GM15510 (cell line): ENCODE measurements around the gene PAX5.

Experiments used
- POLR2A ChIP-seq: IDR thresholded peaks from 3 replicates; pipeline ENCODE4 v1.6.1; 2011; ENCODE audit warnings: borderline replicate concordance; ENCODE audit not compliant: insufficient read length; ENCODE audit errors: extremely low read depth

PAX5 gene

DNA sequence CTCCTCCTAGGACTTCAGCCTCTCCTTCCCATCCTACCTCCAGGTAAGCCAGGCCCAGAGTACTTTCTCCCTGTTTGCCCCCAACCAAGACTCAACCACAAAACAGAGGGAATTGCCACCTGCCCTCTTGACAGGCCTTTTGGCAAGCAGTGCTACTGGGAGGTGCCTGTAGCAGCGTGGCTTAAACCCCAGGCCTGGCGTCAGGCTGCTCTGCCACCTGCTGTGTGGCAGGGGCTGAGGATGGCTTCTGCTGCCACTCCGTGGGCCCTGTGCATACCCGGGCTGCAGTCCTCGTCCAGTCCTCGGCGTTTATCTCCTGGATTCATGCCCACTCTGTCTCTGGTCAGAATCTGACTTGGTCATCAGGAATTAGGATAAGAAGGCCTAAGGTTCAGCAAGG, 163.1 kb downstream of the PAX5 start:
- TF ChIP-seq POLR2A: no peak

DNA sequence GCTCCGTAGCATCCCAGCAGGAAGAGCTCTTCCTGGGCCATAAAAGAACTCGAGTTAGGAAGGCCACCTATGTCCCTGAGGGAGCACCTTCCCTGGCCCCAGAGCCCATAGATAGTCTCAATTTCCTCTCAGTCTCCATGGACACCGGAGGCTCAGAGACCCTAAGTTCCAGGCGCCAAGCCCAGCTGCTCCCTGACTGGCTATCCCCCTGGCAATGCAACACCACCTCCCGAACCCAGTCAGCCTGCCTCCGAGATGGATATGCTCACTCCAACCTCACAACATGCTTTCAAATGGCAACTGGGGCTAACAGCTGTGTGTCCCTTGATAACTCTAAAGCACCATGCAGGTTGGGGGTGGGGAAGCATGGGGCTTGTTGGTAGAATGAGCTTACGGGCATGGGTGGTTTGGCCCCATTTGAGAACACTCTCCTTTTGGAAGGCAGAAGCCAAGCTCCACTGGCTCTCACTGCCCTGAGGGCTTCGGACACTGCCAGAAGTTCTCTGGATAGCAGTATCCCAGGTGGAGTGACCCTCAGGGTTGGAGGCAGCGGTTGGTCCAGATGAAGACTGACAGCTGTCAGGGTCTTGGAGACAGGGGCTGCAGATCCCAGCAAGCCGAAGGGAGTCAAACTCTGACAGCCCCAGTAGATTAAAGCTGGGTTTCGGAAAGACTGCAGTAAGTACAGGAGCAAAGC, 165.3 kb downstream of the PAX5 start:
- TF ChIP-seq POLR2A: no peak

DNA sequence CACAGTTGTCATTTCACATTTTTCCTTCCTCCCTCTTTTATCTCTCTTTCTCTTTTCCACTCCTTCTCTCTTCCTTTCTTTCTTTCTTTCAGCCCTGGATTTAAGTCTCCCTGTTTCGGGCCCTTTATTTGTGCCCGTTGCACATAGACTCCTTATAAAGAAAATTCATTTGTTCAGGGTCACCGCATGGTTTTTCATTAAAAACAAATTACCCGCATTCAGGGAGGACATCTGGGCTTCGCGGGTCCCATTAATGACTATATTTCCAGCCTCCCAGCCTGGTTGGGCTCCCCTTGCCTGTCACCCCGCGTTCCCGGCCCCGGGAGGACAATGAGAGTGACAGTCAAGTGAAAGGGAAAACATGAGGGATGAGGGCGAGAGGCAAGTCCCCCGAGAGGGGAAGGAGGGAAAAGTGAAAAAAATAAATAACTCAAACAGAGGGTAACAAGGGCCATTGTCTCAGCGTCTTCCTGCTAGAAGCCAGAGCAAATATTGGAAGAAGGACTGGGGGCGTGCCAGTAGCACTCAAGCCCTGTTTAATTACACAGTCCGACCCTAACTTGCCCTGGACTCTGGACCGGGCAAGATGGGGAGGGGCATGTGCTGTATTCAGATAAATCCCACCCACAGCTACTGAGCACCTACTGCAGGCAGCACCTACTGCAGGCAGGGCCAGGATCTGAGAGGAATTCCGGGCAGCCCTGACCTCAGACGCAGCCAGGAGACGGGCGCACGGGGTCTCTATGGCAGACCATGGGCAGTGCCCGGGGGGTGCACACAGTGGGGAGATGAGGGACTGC, 166.2 kb downstream of the PAX5 start:
- TF ChIP-seq POLR2A: no peak

DNA sequence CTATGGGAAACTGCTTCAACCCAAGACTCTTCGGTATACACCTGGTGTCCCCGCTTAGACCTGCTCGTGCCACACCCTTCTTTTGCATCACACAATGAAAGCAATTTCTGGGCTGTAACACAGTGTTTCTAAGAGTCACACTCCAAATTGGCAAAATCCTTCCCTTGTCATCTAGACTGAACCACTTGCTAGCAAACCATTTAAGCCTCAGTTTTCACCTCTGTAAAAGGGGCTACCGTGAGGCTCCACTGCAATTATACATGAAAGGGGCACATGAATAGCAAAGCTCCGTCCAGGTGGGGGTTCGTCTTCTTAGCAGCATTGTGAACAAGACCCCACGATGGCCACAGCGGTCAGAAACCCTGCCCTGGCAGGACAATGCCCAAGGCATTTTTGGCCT, 166.8 kb downstream of the PAX5 start:
- no peak for TF ChIP-seq POLR2A

DNA sequence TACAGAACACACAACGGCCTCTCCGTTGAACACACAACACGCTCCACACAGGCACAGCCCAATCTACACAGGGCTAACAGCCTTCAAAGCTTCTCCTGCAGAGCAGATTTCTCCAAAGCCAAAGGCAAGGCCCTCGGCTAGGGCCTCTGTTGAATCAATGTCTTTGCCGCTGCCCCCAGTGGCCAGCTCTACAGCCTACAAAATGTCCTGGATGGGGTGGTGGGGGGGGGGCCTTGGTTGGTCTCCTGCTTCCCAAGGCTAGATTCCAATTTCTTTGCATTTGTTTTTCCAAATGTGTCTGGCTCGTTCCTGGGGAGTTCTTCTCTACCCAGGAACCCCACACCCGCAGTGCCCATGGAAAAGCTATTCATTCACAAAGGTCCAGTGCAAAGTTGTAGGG, 167.2 kb downstream of the PAX5 start:
- no peak for TF ChIP-seq POLR2A

DNA sequence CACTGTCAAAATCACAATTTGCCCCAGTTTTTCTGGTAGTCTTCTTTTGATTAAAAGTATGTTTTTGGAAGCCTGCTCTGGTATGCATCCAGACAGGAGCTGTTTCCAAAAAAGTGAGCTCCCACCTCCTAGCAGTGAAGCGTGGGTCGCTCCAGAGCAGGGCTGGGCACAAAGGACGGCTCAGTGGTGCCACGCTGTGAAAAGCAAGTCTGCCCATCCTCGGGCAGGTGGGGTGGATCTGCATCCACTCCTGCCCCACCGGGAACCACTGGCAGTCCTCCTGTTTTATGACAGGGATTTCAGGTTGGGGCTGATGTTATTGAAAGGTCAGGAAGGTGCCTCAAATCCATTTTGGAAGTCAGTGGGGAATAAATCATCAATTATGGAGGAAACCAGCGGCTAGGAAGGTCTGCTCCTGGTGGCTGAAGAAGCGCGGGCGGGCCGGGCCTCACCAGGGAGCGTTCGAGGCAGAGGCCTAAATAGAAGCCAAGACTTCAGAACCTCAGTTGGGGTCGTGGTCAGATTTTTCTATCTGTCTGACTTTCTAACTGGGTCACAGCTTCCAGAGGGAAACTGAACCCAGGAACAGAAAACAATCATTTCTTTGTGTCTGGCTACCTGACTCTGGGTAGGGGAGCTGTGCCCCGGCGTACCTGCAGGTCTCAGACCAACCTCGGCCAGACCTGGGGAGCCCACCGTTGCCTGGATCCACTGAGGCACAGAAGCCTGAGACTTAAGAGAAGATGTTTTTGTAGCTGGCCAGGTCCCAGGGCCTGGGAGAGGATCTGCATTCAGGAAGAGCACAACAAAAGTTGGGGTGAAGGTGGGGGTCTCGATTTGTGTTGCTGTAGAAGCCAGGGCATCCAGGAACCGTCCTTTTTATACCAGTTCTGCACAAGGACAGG, 168.1 kb downstream of the PAX5 start:
- no peak for TF ChIP-seq POLR2A

DNA sequence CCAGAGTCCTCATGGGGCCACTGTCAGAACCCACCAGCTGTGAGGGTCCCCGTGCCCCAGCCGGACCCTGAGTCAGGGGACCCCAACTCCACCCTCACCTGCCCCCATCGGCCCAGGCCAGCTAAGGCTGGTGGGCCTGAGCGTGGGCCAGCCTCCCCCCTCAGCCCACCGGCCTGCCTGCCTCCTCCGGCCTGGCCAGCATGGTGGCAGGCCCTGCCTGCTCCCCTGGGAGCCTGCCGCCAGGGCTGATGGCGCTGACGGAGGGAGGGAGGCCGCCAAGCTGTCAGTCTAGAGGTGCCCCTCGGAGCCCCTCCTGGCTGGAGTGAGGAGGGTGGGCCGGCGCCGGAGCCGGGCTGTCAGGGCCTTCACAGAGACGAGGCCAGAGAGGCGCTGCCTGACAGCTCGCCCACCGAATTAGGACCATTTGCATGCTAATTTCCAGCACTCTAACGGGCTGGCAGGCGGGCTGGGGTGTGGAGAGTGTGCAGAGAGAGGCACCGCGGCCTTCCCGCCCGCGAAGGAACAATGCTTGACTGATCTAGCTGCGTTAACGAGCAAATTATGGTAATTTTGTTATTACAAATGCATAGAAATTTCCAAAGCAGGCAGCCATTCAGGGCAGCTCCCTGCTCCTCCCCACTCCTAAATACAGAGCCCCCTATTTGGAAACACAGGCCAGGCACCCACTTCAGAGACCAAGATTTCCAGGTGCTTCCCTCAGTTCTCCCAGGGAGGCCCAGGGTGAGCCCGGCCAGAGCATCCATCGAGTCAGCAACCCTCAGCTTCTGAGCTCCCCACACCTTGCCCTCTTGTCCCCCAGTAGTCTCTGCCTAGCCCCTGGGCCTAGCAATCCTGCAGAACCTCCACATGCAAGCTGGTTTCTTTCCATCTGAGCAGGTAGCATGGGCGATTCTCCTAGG, 169.3 kb downstream of the PAX5 start:
- no peak for TF ChIP-seq POLR2A

DNA sequence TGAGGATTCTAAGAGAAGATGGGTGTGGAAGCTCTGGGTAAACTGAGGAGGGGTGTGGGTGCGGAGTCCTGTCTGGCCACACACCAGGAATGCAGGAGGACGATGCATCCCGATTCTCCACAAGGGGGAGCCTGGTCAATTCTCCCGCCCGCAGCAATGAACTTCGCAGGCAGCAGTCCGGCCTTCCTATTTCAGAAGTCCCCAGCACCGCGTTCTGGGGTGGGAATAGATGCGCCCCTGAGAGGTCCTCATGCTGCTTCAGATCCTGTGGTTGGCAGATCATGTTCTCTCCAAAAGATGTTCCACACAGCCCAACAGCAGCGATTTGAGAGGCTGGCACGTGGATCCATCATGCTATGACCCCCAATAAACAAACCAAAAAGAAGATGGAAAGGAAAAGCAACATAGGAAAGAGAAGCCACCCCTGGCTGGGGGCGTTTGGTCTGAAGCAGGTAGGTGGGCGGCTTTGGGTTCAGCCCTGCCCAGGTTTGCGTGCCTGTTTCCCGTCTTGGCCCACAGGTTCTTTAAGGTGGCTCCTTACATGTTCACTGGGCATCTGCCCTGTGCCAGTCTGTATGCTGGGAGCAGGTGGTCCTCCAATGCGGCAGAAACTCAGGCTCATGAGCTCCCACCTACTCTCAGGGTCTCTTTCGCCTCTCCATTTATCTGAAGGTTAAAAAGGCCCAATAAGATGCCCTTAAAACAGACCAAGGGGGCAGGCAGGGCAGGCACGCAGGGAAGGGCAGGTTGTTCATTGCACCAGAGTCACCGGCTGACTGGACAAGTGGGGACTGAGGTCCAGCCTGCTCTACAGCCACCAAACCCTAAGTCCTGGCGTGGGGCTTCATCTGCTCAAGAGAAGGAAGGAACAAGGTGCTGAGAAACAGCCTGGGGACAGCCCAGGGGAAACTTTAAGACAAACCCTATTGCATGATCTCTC, 171.6 kb downstream of the PAX5 start:
- no peak for TF ChIP-seq POLR2A

DNA sequence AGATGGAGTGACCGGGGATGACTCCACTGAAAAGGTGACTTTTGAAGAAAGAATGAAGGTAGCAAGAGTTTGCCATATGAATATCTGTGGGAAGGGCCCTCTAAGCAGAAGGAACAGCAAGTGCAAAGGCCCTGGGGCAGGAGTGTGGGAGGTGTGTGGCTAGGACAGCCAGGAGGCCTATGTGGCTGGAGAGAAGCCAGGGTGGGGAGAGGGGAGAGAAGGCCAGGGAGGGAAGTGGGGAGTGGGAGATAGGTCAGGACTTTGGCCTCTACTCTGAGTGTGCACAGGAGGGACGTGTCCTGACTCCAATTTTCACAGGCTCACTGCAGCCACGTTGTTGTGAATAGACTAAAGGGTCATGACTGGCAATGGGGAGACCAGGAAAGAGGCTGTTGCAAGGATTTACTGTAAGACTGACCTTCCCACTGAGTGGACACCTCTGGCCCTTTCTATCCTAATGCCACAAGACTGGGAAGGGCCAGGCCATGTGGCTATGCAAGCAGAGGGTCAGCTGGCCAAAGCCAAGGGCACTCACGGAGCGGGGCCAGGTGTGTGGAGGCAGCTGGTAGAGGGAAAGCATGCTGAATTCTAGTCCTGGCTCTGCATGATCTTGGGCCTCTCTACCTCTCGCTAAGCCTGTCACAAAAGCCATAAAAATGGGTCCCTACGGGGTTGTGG, 172.4 kb downstream of the PAX5 start:
- no peak for TF ChIP-seq POLR2A

DNA sequence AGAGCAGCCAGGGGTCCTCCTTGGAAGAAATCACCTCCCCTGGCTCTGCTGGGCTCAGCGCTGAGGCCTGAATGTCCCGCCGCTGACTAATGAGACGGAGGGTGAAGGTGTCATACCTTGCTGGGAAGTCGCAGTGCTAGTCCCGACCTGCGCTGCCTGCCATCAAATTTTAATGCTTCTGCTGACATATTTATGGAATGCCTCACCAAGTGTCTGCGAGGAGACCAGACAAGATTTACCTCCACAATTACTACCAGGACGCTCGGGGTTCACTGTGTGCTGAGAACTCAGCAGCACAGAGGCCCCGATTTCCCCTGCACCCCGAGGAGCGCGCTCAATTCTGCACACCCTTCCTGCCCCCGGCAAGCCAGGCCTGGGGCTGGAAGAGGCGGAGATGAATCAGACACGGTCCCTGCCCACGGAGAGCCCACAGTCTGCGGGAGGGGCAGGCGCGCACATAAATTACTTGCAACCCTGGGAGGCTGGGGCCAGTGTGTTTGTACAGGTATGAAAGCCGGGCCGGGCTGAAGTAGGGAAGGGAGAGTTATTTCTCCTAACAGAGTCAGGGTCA, 175.2 kb downstream of the PAX5 start:
- TF ChIP-seq POLR2A: no peak

DNA sequence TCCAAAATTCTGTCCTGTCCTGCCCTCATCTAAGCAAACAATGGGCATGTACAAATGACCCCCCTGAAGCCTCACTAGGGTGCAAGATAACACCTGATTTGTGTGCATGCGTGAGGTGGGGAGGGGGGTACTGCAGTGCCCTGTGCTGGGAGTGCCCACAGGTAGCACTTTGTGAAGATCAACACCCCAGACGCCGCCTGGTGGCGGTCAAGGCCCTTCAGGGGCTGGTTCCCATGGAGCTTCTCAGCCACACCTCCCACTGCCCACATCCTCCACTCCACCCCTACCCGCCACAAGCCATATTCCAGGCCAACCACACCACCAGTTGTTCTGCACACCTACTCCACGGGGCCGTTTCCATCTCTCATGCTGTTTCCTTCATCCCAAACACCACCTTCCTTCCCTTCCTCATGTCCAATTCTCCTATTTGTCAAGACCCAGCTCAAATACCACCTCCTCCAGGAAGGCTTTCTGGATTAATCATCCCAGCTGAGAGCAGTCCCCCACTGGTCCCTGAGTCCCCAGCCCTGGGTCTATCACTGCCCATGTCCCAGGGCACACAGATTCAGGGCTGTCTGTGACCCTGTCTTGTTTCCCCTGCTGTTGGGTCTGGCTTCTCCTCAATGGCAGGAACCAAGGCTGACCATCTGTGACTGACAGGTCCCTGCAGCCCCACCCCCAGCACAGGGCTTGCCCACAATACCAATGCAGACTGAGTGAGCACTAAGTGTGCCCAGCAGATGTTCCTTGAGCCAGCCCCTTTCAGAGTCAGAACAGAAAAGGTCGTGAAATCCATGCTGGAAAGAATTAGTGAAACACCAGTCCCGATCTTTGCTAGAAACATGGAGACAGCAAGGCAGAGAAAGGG, 178.4 kb downstream of the PAX5 start:
- TF ChIP-seq POLR2A: no peak
